H1 (cell line): ENCODE measurements around the gene ELL2.

Source experiments
- ASH2L ChIP-seq: fragments of 200-600, 300-600 bp; sonication (generic); IDR thresholded peaks from one replicate; pipeline ENCODE4 v1.7.1; 2017; ENCODE audit warnings: low read length
- ATF3 ChIP-seq: IDR thresholded peaks from 2 replicates; pipeline ENCODE4 v1.6.1; 2011; ENCODE audit warnings: low read depth, mild to moderate bottlenecking, low read length; ENCODE audit not compliant: insufficient read depth
- BACH1 ChIP-seq: IDR thresholded peaks from 2 replicates; pipeline ENCODE4 v1.6.1; 2012; ENCODE audit warnings: low read length, improper control_type of control experiment
- CBX8 ChIP-seq: fragments of 300-800, 300-1000 bp; sonication (generic); IDR thresholded peaks from 2 replicates; pipeline ENCODE4 v1.7.1; 2016; ENCODE audit warnings: low read depth, low read length, borderline replicate concordance
- CREB1 ChIP-seq: IDR thresholded peaks from 2 replicates; pipeline ENCODE4 v1.6.1; 2012; ENCODE audit warnings: inconsistent platforms
- CTCF ChIP-seq, 3 experiments: IDR thresholded peaks; 1 replicate in 2 of 3; 2 replicates in 1 of 3; pipeline versions ENCODE4 v1.5.1 to v1.6.1; 2011; ENCODE audit warnings: low read length in 3 of 3, mild to moderate bottlenecking in 3 of 3, inconsistent platforms in 2 of 3, low read depth in 1 of 3, moderate library complexity in 1 of 3; ENCODE audit not compliant: insufficient read depth in 1 of 3; ENCODE audit errors: control extremely low read depth in 1 of 3
- EZH2 ChIP-seq: fragments of 200-600 bp; sonication (generic); IDR thresholded peaks from 2 replicates; pipeline ENCODE4 v1.7.1; 2012; ENCODE audit warnings: low read depth, mild to moderate bottlenecking, moderate library complexity, low read length, inconsistent platforms; ENCODE audit not compliant: severe bottlenecking
- JUND ChIP-seq: IDR thresholded peaks from 2 replicates; pipeline ENCODE4 v1.6.1; 2011; ENCODE audit warnings: mild to moderate bottlenecking, improper control_type of control experiment, low read length
- PHF8 ChIP-seq: fragments of 200-600 bp; sonication (generic); conservative IDR thresholded peaks from 2 replicates; pipeline ENCODE4 v1.7.1; 2012; ENCODE audit warnings: low read depth, mild to moderate bottlenecking, inconsistent platforms, low read length, moderate library complexity
- POLR2A ChIP-seq, 2 experiments: IDR thresholded peaks; 1 replicate in 1 of 2; 2 replicates in 1 of 2; pipeline ENCODE4 v1.6.1; 2011; ENCODE audit warnings: low read depth in 2 of 2, low read length in 2 of 2, mild to moderate bottlenecking in 2 of 2; ENCODE audit errors: control extremely low read depth in 1 of 2
- RNF2 ChIP-seq: fragments of 200-900, 300-1000 bp; sonication (generic); IDR thresholded peaks from 2 replicates; pipeline ENCODE4 v1.7.1; 2016; ENCODE audit warnings: borderline replicate concordance, low read depth, mild to moderate bottlenecking, antibody characterized with exemption, low read length; ENCODE audit not compliant: poor library complexity, severe bottlenecking; ENCODE audit errors: missing control alignments
- TEAD4 ChIP-seq: IDR thresholded peaks from 2 replicates; pipeline ENCODE4 v1.6.1; 2012; ENCODE audit warnings: low read depth, low read length, inconsistent platforms, mixed read lengths
- ZNF274 ChIP-seq: IDR thresholded peaks from 2 replicates; pipeline ENCODE4 v1.7.0; 2012; ENCODE audit warnings: low read length, borderline replicate concordance; ENCODE audit errors: extremely low read depth

GRCh38 chr5:95917207-95917606, 44.4 kb downstream of the ELL2 start:
- TF ChIP-seq JUND (no peak), CTCF (IDR thresholded peaks at IDR 0.05; ENCODE audit: control extremely low read depth in 1 of 3, insufficient read depth in 1 of 3, low read depth in 1 of 3, low read length in 3 of 3) (no peak), BACH1 (no peak), EZH2 (no peak), PHF8 (no peak), POLR2A (IDR thresholded peaks at IDR 0.05; ENCODE audit: control extremely low read depth in 1 of 2, low read depth in 2 of 2, low read length in 2 of 2) (no peak), TEAD4 (no peak), CBX8 (no peak), ASH2L (no peak), RNF2 (no peak), ZNF274 (no peak), ATF3 (no peak), CREB1 (no peak)
